ENCODE data around the gene HK2.
"Not testable (repeated sequence)": the region's sequence is repeated elsewhere in the genome, so short reads cannot be mapped to it uniquely, and the experiment has no call there.

HK2 gene
- total RNA-seq: 23.3 to 31.5 reads per million in 2 donors

DNA sequence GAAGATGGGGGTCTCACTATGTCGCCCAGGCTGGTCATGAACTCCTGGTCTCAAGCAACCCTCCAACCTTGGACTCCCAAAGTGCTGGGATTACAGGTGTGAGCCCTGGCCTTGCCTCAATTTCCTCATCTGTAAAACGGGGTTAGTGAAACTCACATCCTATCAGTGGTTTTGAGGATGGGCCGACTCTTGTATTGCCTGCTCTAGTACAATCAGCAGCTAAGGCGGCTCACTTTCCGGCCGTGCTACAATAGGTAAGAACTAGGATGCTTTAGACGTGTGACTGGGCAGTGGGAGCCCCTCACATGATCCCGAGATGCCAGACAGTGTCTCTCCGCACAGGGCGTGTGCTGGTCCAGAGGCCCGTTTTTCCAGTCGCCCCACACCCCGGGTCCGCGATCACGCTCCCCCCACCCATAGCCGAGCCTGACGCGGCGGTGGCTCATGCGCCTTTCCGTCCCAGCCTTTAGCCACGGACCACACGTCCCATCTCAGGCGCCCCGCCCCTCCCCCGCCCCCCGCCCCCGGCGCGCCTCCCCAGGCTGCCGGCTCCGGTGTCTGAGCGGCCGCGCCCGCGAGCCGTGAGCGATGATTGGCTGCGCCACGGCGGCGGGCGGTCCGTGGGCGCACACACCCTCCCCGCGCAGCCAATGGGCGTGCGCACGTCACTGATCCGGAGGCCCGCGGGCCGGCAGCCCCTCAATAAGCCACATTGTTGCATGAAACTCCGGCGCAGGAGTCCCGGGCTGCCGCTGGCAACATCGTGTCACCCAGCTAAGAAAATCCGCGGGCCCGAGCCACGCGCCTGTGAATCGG is at the start of gene HK2:
HK2 (plus strand) TSS at position 710 of the 816 bp plus-strand sequence. CDS start 454 bp downstream, outside the sequence.
- DNase-seq: peak; percentile 56 to 95 (median 71)

DNA sequence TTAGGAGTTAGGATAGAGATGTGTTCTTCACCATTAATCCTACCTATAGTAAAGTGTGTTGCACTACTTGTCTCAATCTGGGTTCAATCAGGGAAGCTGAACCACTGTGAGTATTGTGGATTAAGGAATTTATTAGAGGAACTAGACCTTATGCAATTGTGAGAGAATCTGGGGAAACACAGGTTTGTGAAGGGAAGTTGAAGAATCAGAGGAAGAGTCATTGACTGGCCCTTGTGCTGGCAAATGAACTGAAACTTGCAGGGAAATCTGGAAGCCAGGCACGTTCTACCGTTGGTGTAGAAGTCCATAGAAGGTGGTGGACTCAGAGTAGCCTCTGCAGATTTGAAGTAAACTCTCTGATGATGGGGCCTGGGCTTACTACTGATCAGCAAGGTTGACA is 44.7 kb upstream of the HK2 start:
- DNase-seq: no peak

DNA sequence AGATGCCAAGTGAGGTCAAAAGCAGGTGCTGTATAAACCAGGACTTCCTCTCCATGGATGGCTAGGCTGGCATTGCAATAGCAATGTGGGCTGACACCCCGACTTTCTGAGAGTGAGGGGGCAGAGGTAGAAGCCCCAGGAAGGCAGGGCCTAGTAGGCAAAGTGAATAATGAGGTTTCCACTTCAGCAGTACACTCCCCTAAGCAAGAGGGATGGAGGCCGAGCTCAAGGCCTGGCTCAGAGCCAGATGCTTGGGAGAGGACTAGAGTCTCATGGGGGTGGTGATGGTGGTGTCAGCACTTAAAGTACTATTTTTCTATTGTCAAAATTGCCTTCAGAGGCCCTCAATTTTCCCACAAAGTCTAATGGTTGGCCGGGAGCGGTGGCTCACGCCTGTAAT is 41.6 kb upstream of the HK2 start:
- DNase-seq: no peak

DNA sequence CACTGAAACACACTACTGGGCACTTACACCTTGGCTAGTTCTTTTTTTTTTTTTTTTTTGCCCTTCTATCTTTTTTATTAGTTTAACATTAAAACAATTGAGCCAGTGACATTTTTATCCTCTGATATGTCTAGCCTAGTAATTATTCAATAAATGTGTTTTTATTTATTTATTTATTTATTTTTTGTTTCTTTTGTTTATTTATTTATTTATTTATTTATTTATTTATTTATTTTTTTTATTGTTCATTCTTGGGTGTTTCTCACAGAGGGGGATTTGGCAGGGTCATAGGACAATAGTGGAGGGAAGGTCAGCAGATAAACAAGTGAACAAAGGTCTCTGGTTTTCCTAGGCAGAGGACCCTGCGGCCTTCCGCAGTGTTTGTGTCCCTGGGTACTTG is 39.0 kb upstream of the HK2 start:
- DNase-seq: not testable (repeated sequence)

DNA sequence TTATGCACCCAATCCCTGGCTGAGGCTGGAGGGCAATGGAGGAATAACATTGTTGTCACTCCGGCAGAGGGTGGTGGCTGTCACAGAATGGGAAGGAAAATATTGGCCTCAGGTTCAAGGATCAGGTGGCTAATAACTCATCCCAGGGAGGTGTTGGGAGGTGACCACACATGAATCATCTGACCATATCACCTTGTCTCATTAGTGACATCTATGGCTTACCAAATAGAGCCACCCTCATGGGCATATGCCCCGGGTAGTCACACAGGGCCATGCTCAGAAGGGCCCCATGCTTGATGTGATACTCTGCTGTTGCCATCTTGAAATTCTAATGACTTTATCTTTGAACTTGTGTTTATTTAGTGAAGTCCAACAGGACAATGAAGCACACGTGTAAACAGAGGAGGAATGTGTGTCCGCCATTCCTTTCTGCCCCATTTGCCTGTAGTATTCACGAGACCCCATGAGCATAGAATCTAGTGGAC is 27.5 kb upstream of the HK2 start:
- no peak for DNase-seq

DNA sequence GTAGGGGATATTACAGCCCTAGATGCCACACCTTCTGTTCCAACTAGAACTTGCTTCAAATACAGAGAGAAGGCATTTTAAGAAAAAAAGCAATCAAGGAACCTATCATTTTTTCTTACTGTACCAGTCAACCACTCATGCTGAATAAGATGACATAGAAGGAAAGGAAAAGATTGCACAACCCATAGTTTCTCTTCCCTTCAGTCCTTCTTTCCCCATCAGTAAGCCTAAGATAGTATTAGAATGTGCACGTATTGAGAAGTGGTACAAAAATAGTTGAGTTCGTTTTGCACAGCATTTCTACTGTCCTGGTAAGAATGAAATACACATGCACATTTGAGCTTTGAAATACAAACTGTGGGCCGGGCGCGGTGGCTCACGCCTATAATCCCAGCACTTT is 27.0 kb upstream of the HK2 start:
- DNase-seq: no peak

DNA sequence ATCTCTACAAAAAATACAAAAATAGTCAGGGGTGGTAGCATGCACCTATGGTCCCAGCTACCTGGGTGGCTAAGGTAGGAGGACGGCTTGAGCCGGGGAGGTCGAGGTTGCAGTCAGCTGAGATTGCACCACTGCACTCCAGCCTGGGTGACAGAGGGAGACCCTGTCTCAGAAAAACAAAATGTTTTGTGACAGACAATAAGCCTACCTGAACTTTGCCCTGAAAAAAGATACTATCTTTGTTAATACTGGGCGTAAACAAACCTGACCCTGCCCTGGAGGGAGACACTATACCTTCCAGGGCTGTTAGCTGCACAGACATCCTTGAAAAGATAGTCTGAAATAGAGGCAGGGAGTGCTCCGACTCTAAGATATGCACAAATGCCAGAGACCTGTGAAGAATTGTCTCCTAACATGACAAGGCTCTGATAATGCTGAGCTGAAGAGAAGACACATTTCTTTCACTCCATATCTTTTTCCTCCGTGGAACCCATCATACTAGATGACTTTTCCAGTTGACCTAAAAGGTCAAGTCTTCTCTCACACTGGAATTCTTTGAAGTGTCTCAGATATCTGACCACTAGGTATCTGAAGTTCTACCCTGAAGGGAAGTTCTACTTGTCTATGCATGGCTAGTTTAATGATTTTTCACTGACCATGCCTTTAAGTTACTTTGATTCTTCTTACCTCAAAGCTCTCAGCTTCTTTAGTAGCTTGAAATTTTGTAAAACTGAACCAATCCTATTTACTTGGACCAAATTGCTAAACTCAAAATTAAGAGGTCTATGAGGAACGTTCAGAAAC is 20.9 kb upstream of the HK2 start:
- DNase-seq: no peak

DNA sequence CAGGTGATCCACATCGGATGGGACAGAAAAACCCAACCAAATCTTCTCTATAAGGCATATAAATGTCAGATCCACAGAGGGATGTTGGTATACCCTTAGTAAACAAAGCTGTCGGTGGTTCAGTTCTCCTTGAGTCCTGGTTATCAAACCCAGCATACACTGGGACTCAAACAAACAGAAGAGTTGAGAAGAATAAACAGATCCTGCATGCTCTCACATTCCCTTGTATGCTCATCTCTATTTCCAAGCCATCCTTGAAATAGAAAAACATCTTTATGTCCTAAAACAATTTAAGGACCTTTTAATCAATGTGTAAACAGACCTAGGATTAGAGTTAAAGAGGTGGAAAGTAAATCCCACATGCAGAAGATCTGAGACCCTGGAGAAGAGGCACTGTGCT is 19.8 kb upstream of the HK2 start:
- no peak for DNase-seq

DNA sequence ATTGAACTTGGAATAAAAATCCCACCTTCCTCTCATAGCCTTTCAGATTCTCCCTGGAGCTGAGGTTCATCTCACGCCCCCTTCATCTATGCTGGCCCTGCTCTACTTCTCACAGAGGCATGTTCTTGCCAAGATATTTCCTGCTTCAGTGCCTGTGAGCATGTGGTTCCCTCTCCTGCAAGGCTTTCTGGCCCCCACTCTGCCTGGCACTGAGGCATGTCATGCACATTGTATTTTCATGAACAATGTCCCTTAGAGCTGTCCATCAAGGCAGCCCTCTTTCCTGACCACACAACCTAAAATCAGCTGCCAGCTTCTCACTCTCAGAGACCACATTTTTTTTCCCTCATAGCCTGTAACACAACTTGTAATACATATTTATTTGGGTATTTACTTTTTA is 18.0 kb upstream of the HK2 start:
- no peak for DNase-seq

DNA sequence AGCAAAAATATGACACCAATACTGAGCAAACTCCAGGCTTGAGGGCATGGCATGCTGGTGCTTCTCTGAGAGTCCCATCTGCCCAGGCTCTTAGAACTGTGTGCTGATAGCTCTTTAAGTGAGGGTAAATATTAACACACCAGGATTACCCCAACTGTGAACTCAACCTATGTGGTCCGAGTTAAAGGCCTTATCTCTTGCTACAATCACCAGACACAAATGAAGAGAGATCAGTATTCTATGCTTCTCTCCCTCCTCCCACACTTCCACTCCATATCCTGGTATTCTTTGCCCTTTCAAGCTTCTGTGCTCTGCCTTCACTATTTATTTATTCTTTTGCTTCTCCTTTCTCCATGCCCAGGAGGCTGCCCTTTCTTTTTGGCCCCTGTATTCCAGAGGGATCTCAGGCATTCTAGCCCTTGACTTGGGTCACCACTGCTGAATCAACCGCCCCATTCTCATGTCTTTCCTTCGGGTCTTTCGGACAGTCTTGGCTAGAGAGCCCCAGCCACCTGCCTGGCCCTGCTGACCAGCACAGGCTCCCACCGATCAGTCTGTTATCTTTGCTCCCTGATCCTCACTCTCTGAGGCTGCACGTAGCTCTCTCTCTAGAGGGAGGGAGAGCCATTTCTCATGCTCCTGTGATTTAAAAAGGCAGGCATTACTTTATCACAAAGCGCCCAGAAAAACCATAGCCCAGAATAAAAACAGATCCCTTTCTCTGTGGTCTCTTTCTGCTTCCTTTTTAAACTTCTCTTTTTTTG is 17.2 kb upstream of the HK2 start:
- no peak for DNase-seq

DNA sequence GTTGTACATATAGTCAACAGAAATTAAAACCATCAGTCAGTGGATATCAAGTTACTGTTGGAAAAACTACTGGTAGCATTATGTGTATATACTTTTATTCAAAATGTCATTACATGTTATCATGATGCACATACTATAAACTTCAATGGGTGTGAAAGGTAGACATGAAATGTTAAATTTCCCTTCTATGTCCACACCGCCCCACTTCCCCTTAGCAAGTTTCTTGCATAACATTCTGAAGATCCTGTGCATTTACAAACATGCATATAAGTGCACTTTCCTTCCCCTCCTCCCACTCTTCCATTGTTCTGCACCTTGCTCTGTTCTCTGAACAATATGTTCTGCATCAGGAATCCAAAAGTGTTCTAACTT is 16.6 kb upstream of the HK2 start:
- no peak for DNase-seq

DNA sequence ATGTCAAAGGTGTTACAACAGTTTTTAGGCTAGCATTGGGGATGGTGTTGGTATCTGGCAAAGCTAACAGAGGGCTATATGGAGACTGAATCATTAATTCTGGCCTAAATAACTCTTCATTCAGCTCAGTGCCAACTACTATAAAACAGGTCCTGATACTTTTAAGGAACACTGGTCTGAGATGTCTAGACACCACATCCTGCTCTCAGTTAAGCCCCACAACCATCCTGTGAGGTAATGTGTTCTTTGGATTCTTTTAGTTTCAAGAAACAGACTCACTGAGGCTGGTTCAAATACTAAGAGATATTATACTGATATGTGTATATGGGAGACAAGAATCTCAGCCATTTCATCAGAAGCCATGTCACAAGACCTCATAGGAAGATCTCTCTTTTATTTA is 14.2 kb upstream of the HK2 start:
- no peak for DNase-seq

DNA sequence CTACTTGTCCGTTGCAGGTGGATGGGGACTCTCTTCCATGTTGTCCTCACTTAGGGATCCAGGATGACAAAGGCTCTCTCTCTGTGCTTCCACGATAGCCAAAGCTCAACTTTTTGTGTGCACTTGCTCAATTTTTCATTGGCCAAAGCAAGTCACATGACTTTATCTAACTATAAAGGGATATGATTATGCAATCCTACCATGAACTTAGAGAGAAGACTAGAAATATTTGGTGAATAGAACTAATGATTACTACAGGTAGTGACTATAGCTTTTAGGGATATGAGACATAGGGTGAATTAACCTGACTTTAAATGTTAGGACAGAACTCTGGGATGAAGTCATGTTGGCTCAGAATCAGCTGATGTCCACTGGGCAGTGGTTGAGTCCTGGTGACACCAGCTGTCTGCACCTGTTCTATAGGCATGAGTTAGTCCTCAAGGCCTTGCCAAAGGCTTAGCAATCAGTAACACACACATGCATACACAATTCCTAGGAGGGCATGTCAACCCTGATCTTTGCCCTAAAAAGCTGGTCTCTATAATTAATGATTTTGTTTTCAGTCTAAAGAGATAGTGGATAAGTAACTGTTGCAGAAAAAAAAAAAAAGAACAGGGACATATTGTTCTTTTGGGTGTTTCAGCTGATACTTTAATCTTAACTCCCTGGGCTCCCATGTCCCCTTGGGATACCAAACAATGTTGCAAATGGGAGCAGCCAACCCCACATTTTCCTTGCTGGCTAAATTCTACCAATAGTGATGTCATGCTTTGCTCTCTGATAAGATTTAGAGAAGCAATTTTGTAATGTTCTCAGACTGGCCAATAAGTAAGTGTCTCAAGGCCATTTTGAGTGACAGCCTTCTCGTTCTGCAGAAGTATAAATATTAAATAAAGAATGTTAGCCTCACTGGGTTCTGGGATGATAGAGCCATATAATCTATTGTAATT is 12.5 kb upstream of the HK2 start:
- DNase-seq: no peak

DNA sequence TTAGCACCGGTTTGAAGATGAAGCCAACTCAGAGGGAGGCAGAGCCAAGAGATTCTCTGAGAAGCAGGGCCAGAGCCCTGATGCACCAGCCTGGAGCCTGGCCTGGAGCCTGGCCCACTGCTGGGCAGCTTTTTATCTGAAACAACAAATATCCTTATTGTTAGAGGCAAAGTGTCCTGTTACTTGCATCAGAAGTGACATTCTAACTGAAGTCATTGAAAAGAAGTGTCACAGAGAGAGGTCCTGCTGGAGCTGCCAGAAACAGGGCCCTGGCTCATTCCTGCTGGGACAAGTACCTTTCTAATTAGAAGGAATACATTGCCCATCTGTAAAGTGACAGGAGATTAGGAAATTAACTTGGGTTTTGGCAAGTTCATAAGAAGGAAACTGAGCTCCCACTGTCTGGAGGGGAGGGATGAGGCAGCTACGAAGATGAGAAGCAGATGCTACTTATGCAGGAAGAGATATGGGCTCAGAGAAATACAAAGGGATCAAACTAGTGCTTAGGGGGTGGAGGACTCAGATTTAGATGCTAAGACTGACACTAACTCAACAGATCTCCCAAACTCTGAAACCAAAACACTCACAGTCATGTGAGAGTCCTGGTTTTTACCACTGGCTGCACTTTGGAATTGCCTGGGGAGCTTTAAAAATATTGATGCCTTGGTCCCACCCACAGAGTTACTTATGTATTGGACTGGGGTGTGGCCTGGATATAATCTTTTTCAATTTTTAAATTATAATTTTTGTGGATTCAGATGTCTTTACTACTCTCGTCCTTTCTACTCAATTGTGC is 11.0 kb upstream of the HK2 start:
- no peak for DNase-seq

DNA sequence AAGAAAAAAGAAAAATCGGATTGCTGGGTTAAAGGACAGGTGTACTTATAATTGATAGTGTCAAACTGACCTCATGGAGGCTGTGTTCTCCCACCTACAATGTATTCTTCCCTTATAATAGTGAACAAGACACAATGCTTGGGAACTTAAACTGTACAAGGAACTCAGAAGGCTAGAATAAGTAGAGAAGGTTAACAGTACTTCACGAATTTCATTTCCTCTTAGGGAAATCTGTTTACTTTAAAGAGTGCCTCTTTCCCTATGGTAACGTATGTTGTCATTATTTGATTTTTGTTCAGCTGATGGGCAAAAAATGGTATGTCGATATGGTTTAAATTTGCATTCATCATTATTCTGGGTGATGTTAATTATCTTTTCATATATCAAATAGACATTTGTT is 9.2 kb upstream of the HK2 start:
- no peak for DNase-seq

DNA sequence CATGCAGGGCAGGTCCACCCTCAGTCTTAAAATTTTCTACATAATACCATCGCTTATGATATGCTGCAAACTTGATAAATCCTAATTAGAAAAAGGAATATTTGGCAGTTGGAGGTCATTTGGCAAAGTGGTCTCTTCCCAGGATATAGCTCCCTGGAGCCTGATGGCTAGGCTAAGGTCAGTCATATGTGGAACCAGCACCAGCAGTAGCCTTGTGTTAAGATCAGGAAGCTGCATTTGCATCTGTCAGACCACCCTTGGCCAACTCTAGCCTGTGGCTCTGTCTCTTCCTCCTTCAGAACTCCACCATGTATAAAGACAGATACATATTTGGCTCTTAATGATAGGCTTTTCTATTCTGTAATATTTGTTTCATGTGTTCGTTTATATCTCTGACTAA is 5.4 kb upstream of the HK2 start:
- DNase-seq: no peak

DNA sequence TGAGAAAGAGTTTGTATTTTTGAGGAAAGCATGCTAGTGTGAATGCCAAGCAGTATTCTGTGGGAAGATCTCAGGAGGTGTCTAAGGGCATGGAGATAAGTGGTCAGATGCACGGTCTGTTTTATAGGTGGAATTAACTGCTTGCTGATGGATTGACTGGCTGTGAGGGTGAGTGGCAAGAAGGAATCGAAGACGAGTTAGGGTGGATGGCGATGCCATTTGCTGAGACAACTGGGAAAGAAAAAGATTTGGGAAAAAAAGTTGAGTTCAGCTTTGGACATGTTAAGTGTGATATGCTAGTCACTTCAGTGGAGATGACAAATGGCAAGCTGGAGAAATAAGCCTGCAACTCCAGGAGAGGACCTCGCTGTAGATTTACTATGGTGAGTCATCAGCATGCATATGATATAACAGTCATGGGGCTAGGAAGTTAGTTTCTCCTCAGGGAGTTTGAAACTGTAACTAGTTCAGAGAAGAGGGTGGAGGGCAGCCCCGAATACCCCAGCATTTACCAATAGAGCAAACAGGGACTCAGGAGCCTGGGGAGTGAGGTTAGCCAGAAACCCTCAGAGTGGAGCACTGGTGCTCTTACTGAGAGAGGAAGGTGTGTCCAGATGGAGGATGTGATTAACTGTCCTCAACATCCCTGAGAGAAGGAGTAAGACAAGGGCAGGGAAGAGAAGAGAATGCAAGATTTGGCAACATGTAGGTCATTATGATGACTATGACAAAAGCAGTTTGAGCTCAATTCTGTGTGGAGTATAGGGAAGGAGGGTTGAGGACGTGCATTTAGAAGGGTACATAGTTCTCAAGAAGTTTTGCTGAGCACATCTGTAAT is 2.0 kb upstream of the HK2 start:
- DNase-seq: no peak

DNA sequence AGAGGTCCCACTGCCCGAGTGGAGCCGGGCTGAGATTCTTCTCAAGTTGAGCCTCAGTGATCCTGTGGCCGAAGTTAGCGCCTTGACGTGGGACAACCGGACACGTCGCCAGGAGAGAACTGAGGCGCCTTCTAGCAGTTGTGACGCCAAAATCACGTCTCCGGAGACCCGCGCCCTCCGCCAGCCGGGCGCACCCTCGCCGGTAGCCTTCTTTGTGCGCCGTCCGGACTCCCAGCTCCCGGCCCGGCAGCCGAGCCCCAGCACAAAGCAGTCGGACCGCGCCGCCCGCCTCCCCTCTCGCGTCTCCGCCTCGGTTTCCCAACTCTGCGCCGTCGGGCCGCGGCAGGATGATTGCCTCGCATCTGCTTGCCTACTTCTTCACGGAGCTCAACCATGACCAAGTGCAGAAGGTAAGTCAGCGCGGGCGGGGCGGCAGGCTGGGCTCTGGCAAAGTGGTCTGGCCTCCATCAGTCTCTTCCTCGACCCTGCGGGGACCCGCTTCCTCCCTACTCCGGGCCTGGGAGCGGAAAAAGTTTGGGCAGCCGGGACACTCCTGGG is 386 bp downstream of the HK2 start:
- peak in 3 of 5 experiments; percentile 6 to 50 (median 27) for DNase-seq
